ENCODE results near the gene RASGEF1C. TPM values are rescaled to one million over a fixed set of nuclear protein-coding genes. Genes with fewer than 3 reads are reported as not detected.

Gene RASGEF1C
- total and polyA plus RNA-seq, 2 of the 13 experiments (the other 11 are each of a cell fraction or from before 2014, with no cell fraction given), result not detected

DNA sequence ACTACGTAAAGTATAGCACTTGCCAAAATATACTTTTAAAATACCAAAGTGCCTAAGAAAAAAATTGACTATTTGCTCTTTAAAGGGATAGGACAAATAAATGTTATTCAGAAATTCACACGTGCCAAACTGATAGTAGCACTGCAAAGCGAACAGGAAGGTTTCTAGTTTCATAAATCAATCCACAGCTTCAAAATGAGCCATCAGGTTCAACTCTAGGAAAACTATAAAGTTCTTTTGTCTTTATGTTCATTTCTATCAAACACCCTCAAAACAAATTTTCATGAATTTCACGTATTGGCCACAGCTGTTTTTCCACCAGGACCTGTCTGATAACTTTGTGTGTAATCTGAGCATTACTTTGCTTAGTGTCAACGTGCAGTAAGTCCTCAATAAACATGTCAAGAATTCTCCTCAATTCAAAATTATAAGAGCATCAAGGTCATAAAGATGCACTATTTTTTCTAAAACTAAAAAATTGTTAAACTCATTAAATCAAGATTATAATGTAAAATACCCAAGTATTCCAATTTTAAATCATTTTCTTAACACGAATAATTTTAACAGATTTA is 140.4 kb downstream of the RASGEF1C start:
- POLR2A ChIA-PET, result no interaction called here
- Histone ChIP-seq H3K9me3 (ENCODE audit: low read length) (0 out of 2 replicates have a peak, but pooled peaks cover 4% of the 10 kb centered on the region), H3K9ac (ENCODE audit: insufficient read depth, low read depth, low read length) (no peak overlapping the region), H4K20me1 (ENCODE audit: insufficient read depth, low read length) (peaks cover 14% of the 10 kb centered on the region; the same call in 1 of the 2 replicates), H3K36me3 (replicated peaks in 1 of 2; ENCODE audit: control insufficient read depth in 1 of 2, insufficient read depth in 2 of 2, low read length in 2 of 2) (no peaks in the 10 kb centered on the region), H3K4me3 (replicated peaks in 1 of 3; ENCODE audit: insufficient read depth in 1 of 3, low read depth in 2 of 3, low read length in 3 of 3) (no peak overlapping the region), H3K27ac (ENCODE audit: extremely low read length, insufficient read depth, low read length) (no peak overlapping the region), H3K4me2 (ENCODE audit: low read depth, low read length) (no peak overlapping the region), H3K79me2 (ENCODE audit: insufficient read depth, low read length) (peaks cover 40% of the 10 kb centered on the region), H3K27me3 (ENCODE audit: control insufficient read depth in 1 of 2, insufficient read depth in 2 of 2, low read length in 2 of 2) (peaks cover 0 to 12% of the 10 kb centered on the region in 2 experiments; a peak in 3 of 5 replicates), H3K4me1 (ENCODE audit: insufficient read depth, low read length) (peaks cover 36% of the 10 kb centered on the region), H2AFZ (ENCODE audit: low read length) (no peak overlapping the region)
- 77% methylated on average over 6 of the region's 6 CpGs for WGBS (ENCODE audit: low lambda C conversion rate)
- CTCF ChIA-PET (ENCODE audit: low intra/inter-chr PET ratio, low total read pairs), result no interaction called here
- BruUV-seq (replicated peaks), result no TSS peak
- no peak for DNase-seq (ENCODE audit: low spot score)
- in situ Hi-C loops (cut with HindIII; ENCODE audit: extremely low pct_ligation_motif_present, low pct_unique_long_range_greater_than_20kb) (no loop called here), intact Hi-C loops (cut with micrococcal nuclease; ENCODE audit: unreplicated experiment) (no loop called here)
- FAIRE-seq, result no peak
- TF ChIP-seq, protein P1, sequence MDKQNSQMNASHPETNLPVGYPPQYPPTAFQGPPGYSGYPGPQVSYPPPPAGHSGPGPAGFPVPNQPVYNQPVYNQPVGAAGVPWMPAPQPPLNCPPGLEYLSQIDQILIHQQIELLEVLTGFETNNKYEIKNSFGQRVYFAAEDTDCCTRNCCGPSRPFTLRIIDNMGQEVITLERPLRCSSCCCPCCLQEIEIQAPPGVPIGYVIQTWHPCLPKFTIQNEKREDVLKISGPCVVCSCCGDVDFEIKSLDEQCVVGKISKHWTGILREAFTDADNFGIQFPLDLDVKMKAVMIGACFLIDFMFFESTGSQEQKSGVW (CRISPR knock-in tag; IDR thresholded peaks at IDR 0.05; ENCODE audit: borderline replicate concordance), result no peak
- TF ChIP-seq MBNL3 (CRISPR knock-in tag; conservative IDR thresholded peaks at IDR 0.05) (no peak), ZNF44 (CRISPR knock-in tag; IDR thresholded peaks at IDR 0.05) (no peak), ZNF703 (CRISPR knock-in tag; IDR thresholded peaks at IDR 0.05; ENCODE audit: borderline replicate concordance) (no peak), ZNF891 (CRISPR knock-in tag; IDR thresholded peaks at IDR 0.05) (no peak), CHCHD3 (CRISPR knock-in tag; IDR thresholded peaks at IDR 0.05) (no peak), MEF2D (CRISPR knock-in tag; IDR thresholded peaks at IDR 0.05) (no peak), ZNF556 (CRISPR knock-in tag; IDR thresholded peaks at IDR 0.05; ENCODE audit: borderline replicate concordance) (no peak), PHF21A (CRISPR knock-in tag; IDR thresholded peaks at IDR 0.05) (no peak), TFAP4 (IDR thresholded peaks at IDR 0.05; ENCODE audit: borderline replicate concordance, low read depth) (no peak), ZNF33A (CRISPR knock-in tag; IDR thresholded peaks at IDR 0.05; ENCODE audit: borderline replicate concordance) (no peak), REXO4 (CRISPR knock-in tag; IDR thresholded peaks at IDR 0.05; ENCODE audit: borderline replicate concordance) (no peak), ERF (CRISPR knock-in tag; IDR thresholded peaks at IDR 0.05) (no peak), ZNF713 (CRISPR knock-in tag; IDR thresholded peaks at IDR 0.05) (no peak), PAX8 (CRISPR knock-in tag; IDR thresholded peaks at IDR 0.05; ENCODE audit: borderline replicate concordance) (no peak), TBX3 (IDR thresholded peaks at IDR 0.05; ENCODE audit: borderline replicate concordance) (no peak)
- TF ChIP-seq, protein P2, sequence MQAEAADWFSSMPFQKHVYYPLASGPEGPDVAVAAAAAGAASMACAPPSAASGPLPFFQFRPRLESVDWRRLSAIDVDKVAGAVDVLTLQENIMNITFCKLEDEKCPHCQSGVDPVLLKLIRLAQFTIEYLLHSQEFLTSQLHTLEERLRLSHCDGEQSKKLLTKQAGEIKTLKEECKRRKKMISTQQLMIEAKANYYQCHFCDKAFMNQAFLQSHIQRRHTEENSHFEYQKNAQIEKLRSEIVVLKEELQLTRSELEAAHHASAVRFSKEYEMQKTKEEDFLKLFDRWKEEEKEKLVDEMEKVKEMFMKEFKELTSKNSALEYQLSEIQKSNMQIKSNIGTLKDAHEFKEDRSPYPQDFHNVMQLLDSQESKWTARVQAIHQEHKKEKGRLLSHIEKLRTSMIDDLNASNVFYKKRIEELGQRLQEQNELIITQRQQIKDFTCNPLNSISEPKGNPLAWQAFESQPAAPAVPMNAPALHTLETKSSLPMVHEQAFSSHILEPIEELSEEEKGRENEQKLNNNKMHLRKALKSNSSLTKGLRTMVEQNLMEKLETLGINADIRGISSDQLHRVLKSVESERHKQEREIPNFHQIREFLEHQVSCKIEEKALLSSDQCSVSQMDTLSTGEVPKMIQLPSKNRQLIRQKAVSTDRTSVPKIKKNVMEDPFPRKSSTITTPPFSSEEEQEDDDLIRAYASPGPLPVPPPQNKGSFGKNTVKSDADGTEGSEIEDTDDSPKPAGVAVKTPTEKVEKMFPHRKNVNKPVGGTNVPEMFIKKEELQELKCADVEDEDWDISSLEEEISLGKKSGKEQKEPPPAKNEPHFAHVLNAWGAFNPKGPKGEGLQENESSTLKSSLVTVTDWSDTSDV (CRISPR knock-in tag; IDR thresholded peaks at IDR 0.05), result no peak
- no peak for ATAC-seq
